GM18951 (cell line): ENCODE results near the gene LRRC1.

Experiments
- POLR2A ChIP-seq: IDR thresholded peaks from 4 replicates; pipeline ENCODE4 v1.6.1; 2011; ENCODE audit warnings: mild to moderate bottlenecking; ENCODE audit not compliant: insufficient read length, insufficient read depth; ENCODE audit errors: extremely low read depth
- in situ Hi-C: fragments of 300-500 bp; cut with MboI; formaldehyde crosslinking; loops from one replicate; pipeline ENCODE4 v1.12.0; 2022; ENCODE audit warnings: low sequenced_read_pairs, mixed read lengths, inconsistent platforms; ENCODE audit not compliant: unreplicated experiment

The LRRC1 gene

GRCh38 chr6:53878808-53879207 is 84.0 kb downstream of the LRRC1 start:
- TF ChIP-seq POLR2A: no peak
- in situ Hi-C loops: no loop called here

DNA sequence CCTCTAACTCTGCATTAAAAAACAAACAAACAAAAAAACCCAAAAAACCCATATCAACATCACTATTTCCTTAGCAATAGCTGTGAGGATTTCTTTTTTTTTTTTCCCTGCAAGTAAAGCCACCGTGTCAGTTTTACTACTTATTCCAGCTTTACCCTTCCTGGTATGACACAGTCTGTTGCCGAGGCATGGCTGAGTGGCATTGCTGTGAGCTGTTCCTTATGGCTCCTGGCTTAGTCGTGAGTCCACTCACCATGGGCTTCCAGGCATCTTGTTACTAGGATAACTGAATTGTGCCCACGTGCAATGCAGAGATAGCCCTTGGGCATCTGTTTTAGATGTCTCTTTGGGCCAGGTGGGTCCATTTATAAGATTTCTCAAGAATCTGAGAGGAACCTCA is 84.8 kb downstream of the LRRC1 start:
- no peak for TF ChIP-seq POLR2A
- in situ Hi-C loops: no loop called here

DNA sequence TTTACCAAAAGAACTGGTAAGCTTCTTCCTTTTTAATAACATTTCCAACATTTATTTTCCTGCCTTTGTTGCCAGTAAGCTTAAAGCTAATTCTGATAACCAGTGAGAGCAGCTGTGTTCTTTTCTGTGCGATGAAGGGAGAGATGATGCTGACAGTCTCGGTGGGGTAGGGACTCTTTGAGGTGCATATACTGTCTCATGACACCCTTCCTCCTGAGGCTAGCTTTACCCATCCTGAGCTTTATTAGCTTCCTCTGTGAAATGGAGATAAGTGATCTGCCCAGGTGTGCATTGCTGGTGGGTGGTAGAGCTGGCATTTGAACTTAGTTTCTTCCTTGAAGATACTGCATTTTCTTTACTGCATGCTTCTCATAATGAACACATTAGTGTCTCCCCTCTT is 92.5 kb downstream of the LRRC1 start:
- in situ Hi-C loops: no loop called here
- no peak for TF ChIP-seq POLR2A

- in situ Hi-C loops: no loop called here
- TF ChIP-seq POLR2A: no peak
Observed at GRCh38 chr6:53888931-53889330, 94.1 kb downstream of the LRRC1 start.

DNA sequence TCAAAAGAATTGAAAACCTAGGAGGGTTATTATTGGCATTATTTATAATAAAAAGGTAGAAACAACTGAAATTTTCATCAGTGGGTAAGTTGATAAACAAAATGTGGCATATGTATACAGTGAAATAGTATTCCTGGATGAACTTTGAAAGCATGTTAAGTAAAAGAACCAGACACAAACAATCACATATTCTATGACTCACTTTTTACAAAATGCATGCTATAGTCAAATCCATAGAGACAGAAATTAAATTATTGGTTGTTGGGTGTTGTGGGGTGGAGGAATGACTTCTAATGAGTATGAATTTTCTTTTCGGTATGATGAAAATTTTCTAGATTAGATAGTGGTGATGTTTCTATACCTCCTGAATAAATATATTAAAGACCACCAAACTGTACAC is 94.6 kb downstream of the LRRC1 start:
- in situ Hi-C loops: no loop called here
- no peak for TF ChIP-seq POLR2A

DNA sequence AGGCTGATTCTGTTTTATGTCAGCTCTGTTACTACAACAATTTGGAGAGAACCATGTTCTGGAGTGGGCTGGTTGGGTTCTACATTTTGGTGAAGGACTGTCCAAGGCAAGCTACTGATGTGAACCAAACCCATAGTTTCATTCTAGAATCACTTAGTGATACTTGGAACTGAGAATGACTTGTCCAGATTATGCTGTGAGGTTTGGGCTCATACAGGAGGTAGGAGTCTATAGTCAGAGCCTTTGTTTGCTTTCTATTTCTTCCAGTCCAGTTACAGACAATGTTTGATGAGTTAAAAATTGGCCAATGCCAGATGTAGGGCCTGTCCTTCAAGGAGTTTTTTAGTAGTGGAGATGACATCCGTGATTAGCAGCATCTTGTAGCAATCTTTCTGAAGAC is 97.9 kb downstream of the LRRC1 start:
- in situ Hi-C loops: no loop called here
- TF ChIP-seq POLR2A: no peak

- TF ChIP-seq POLR2A: no peak
- in situ Hi-C loops: no loop called here
Observed at GRCh38 chr6:53894091-53894490, 99.3 kb downstream of the LRRC1 start.

DNA sequence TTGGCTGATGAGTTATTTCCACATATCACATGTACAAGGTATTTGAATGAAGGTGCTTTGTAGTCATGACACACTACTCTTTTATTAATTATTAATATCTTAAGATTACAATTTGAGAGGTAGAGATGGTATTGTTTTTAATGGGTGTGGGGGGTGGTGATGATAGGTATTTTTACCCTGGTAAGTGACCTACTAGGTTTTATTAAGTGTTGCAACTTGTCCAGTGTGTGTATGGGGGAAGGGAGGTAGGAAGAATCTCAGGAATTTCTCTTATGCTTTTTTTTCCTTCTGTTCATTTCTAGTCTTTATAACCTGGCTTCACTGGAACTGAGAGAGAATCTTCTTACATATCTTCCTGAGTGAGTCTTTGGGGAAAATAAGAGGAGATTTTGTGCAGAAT is 101.4 kb downstream of the LRRC1 start:
- in situ Hi-C loops: no loop called here
- TF ChIP-seq POLR2A: no peak

DNA sequence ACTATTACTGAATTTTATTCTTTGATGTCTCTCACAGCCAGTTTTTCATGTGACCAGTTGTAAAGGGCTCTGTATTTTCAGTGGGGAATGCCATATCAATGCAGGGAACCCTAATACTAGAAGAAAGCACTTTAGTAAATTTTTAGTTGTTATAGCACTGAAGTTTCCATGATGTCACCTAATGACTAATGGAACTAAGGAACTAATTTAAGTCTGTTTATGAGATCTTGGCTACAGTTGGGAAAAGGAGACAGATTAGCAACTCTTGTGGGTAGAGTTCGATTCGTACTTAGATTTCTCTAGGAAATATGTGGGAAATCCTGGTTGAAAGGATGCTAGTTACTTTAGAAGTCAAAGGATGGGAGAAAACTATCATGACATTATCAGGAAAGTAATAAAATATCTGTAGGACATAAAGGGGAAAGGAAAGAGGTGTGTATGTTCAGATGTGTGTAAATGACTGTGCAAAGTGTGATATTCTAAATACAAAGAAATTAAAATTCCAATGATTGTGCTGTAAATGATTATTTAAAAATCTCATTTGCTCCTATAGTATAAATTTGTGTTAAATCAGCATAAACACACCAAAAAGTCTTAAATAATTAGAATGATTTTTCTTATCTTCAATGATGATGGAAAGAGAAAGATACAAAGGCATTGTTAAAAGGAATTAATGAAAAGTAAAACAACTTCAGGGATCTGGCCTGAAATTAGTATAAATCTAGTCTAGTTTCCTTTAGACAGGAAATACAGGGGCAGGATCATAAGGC is 103.4 kb downstream of the LRRC1 start:
- no peak for TF ChIP-seq POLR2A
- in situ Hi-C loops: no loop called here

GRCh38 chr6:53899512-53899911 is 104.7 kb downstream of the LRRC1 start:
- in situ Hi-C loops: no loop called here
- TF ChIP-seq POLR2A: no peak

- TF ChIP-seq POLR2A: no peak
- in situ Hi-C loops: no loop called here
Observed at GRCh38 chr6:53903357-53903756, 108.6 kb downstream of the LRRC1 start.

GRCh38 chr6:53906103-53906502 is 111.3 kb downstream of the LRRC1 start:
- no peak for TF ChIP-seq POLR2A
- in situ Hi-C loops: no loop called here

- in situ Hi-C loops: no loop called here
- no peak for TF ChIP-seq POLR2A
Observed at GRCh38 chr6:53906842-53907241, 112.0 kb downstream of the LRRC1 start.

- TF ChIP-seq POLR2A: no peak
- in situ Hi-C loops: no loop called here
Observed at GRCh38 chr6:53910834-53911233, 116.0 kb downstream of the LRRC1 start.

DNA sequence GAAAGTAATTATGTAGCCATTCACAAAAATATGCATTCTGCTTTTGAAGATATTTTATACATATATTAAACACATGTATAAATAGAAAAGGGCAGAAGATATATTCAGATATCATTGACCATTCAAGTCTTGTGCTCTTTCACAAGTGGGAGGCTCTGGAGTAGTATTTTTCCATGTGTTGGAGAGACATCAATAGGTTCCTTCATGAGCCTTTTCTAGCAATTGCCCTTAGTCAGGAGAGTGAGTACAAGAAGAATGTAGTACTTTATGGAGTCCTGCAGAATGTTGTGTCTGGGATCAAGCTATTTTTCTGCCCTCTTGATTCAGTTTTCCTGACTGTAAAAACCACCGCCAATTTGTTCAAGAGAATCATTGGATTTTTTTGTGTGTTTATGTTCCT is 117.9 kb downstream of the LRRC1 start:
- in situ Hi-C loops: no loop called here
- TF ChIP-seq POLR2A: no peak
